Measurements from ENCODE around the gene CSPG4.

DNA sequence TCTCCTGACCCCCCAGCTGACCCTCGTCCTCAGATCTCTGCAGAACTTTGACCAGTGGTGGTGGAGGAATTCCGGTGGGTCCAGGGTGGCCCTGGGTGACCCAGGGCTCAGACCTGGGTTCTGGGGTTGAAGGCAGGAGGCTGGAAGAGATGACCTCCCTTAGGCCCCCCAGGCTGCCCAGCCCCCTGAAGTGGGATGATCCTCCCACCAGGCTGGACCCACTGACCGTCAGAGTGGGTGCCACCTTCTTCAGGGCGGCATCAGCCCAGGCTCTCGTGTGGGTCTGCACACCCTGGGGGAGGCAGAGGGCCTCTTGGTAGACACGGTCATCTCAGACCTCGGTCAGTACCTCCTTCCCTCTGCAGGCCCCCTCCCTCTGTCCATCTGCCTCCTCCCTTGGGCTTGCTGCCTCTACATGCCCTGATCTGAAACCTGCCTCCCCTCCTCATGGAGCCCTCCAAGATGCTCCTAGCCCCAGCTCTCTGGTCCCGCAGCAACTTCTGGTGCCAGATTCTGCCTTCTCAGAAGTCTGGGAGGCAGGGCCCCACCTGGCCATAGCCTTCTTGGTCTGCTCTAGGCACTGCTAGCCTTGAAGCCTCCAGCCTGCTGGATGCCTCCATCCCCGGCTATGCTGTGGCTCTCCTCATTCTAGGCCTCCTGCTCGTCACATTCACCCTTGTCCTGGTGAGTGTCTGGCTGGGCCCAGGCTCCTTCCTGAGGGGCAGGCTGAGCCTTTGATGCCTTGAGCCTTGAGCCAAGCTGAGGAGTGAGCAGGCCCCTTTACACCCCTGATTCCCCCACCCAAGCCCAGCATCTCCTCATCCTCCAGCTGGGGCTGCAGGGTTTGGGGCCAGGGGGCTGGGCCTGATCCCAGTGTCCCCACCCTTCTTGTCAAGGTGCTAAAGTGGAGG lies 49.1 kb upstream of the CSPG4 start:
- TF ChIP-seq, protein P1, sequence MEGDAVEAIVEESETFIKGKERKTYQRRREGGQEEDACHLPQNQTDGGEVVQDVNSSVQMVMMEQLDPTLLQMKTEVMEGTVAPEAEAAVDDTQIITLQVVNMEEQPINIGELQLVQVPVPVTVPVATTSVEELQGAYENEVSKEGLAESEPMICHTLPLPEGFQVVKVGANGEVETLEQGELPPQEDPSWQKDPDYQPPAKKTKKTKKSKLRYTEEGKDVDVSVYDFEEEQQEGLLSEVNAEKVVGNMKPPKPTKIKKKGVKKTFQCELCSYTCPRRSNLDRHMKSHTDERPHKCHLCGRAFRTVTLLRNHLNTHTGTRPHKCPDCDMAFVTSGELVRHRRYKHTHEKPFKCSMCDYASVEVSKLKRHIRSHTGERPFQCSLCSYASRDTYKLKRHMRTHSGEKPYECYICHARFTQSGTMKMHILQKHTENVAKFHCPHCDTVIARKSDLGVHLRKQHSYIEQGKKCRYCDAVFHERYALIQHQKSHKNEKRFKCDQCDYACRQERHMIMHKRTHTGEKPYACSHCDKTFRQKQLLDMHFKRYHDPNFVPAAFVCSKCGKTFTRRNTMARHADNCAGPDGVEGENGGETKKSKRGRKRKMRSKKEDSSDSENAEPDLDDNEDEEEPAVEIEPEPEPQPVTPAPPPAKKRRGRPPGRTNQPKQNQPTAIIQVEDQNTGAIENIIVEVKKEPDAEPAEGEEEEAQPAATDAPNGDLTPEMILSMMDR (IDR thresholded peaks at IDR 0.05), result no peak
- no peak for TF ChIP-seq POLR2A (IDR thresholded peaks at IDR 0.05)

Data from right lobe of liver (tissue), 4 donors.